Measurements from ENCODE around the gene PPBP. TPM values are rescaled to one million over a fixed set of nuclear protein-coding genes. Genes with fewer than 3 reads are reported as not detected.

PPBP gene
- total RNA-seq, 1 experiment from 2014 or later = not detected

GRCh38 chr4:74009307-74009706 lies 21.3 kb upstream of the PPBP start:
- intact Hi-C loops (cut with micrococcal nuclease) = no loop called here
- H3K9me2 ChIP-seq (ENCODE audit: insufficient read depth) = no peaks in the 10 kb centered on the region
- no peaks in the 10 kb centered on the region for H3K27me3 ChIP-seq (ENCODE audit: insufficient read depth, low read length)
- H4K20me1 ChIP-seq (ENCODE audit: insufficient read depth) = no peaks in the 10 kb centered on the region
- DNase-seq (ENCODE audit: low read depth, low spot score) = no peak
- no TSS peak for BruUV-seq (replicated peaks)
- ChIA-PET RAD21 (ENCODE audit: low non-redundant PET in 1 of 2, low total read pairs in 2 of 2, uncharacterized antibody in 2 of 2, unreplicated experiment in 2 of 2) (no interaction called here), POLR2A (no interaction called here), CTCF (no interaction called here)
- no peak for TF ChIP-seq SRF (IDR thresholded peaks at IDR 0.05; ENCODE audit: low read depth)
- no peak for TF ChIP-seq ELF1 (IDR thresholded peaks at IDR 0.05; ENCODE audit: borderline replicate concordance, low read depth)
- TF ChIP-seq ZBTB33 (IDR thresholded peaks at IDR 0.05; ENCODE audit: extremely low read depth, insufficient replicate concordance, low read length) = no peak
- no peak for TF ChIP-seq SIN3A (IDR thresholded peaks at IDR 0.05; ENCODE audit: low read depth)
- TF ChIP-seq EZH2phosphoT487 (IDR thresholded peaks at IDR 0.05; ENCODE audit: borderline replicate concordance) = no peak
- no peaks in the 10 kb centered on the region for H3K9me3 ChIP-seq (ENCODE audit: control insufficient read depth in 1 of 2, insufficient read depth in 1 of 2, low read depth in 1 of 2, low read length in 2 of 2)
- no peak overlapping the region for H2AFZ ChIP-seq (ENCODE audit: low read depth, low read length, poor library complexity, severe bottlenecking)
- no peak for ATAC-seq
- no peak overlapping the region for H3K9ac ChIP-seq (ENCODE audit: low read length)
- no peaks in the 10 kb centered on the region for H3K36me3 ChIP-seq (ENCODE audit: control insufficient read depth in 1 of 2, insufficient read depth in 2 of 2, low read length in 2 of 2)
- H3K4me3 ChIP-seq (replicated peaks in 1 of 2; ENCODE audit: low read depth in 1 of 2, low read length in 2 of 2) = no peak overlapping the region
- no peaks in the 10 kb centered on the region for H3K4me1 ChIP-seq (ENCODE audit: control insufficient read depth in 1 of 2, insufficient read depth in 2 of 2, low read length in 2 of 2)
- no peak overlapping the region for H3K4me2 ChIP-seq (ENCODE audit: low read length)
- no peaks in the 10 kb centered on the region for H3K79me2 ChIP-seq (ENCODE audit: insufficient read depth, low read length)
- H3K27ac ChIP-seq (ENCODE audit: low read depth, low read length) = no peak overlapping the region

GRCh38 chr4:74006009-74006476 lies 18.1 kb upstream of the PPBP start:
- no peak overlapping the region for H3K9ac ChIP-seq (ENCODE audit: low read length)
- no peaks in the 10 kb centered on the region for H3K9me2 ChIP-seq (ENCODE audit: insufficient read depth)
- ChIA-PET POLR2A (no interaction called here), RAD21 (ENCODE audit: low non-redundant PET in 1 of 2, low total read pairs in 2 of 2, uncharacterized antibody in 2 of 2, unreplicated experiment in 2 of 2) (no interaction called here), CTCF (no interaction called here)
- ATAC-seq (no peak), DNase-seq (ENCODE audit: low read depth, low spot score) (no peak)
- no peaks in the 10 kb centered on the region for H3K9me3 ChIP-seq (ENCODE audit: control insufficient read depth in 1 of 2, insufficient read depth in 1 of 2, low read depth in 1 of 2, low read length in 2 of 2)
- H2AFZ ChIP-seq (ENCODE audit: low read depth, low read length, poor library complexity, severe bottlenecking) = no peak overlapping the region
- no peak overlapping the region for H3K27ac ChIP-seq (ENCODE audit: low read depth, low read length)
- TF ChIP-seq EGR1 (IDR thresholded peaks at IDR 0.05; ENCODE audit: low read depth) (no peak), REST (IDR thresholded peaks at IDR 0.05; ENCODE audit: low read depth) (no peak), ZBTB33 (IDR thresholded peaks at IDR 0.05; ENCODE audit: extremely low read depth, insufficient replicate concordance, low read length) (no peak), POLR2AphosphoS5 (IDR thresholded peaks at IDR 0.05; ENCODE audit: low read depth, low read length) (no peak), ATF3 (IDR thresholded peaks at IDR 0.05) (no peak), ZFX (IDR thresholded peaks at IDR 0.05) (no peak)
- H3K27me3 ChIP-seq (ENCODE audit: insufficient read depth, low read length) = no peaks in the 10 kb centered on the region
- H3K36me3 ChIP-seq (ENCODE audit: control insufficient read depth in 1 of 2, insufficient read depth in 2 of 2, low read length in 2 of 2) = no peaks in the 10 kb centered on the region
- H3K4me2 ChIP-seq (ENCODE audit: low read length) = no peak overlapping the region
- no peaks in the 10 kb centered on the region for H4K20me1 ChIP-seq (ENCODE audit: insufficient read depth)
- BruUV-seq (replicated peaks) = no TSS peak
- intact Hi-C loops (cut with micrococcal nuclease) = no loop called here
- H3K4me3 ChIP-seq (replicated peaks in 1 of 2; ENCODE audit: low read depth in 1 of 2, low read length in 2 of 2) = no peak overlapping the region
- H3K4me1 ChIP-seq (ENCODE audit: control insufficient read depth in 1 of 2, insufficient read depth in 2 of 2, low read length in 2 of 2) = no peaks in the 10 kb centered on the region
- H3K79me2 ChIP-seq (ENCODE audit: insufficient read depth, low read length) = no peaks in the 10 kb centered on the region
